Measurements from ENCODE around the gene NTM. TPM values are rescaled to one million over a fixed set of nuclear protein-coding genes. Genes with fewer than 3 reads are reported as not detected.

The NTM gene
- total and polyA plus RNA-seq, 9 donors: 0.16 to 8.5 (median 0.55) TPM; not detected in 3

DNA sequence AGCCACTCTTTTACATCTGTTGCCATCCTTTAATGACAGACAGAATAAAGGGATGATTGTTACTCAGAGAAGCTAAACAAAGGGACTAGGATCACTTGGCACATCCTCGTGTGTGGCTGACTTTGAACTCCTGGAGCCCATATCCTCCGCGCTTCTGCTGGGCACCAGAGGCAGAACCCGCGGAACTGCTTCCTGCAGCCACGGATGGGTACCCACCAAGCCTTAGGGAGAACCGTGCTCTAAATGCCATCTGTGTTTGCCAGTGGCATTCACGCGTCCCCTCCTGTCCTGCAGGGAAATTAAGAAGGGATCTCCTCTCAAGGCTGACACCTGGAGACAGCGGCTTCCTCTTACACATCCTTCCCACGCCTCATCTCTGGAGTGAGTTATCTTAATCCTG lies 294.4 kb downstream of the NTM start:
- no peak for DNase-seq
- Histone ChIP-seq H3K9me3 (no peaks in the 10 kb centered on the region), H3K27me3 (no peaks in the 10 kb centered on the region), H3K4me1 (ENCODE audit: insufficient read depth) (peaks cover 2% of the 10 kb centered on the region), H3K27ac (no peak overlapping the region), H3K36me3 (no peaks in the 10 kb centered on the region), H3K4me3 (no peak overlapping the region)
- intact Hi-C loops (cut with DNase I): loop anchor here in 1 of 4 donors (10.0 kb wide), 2 partner anchors 80 to 200 kb away; no protein-coding TSS in a partner anchor
- WGBS, 3 donors: 95 to 96% (median 95%) methylated on average over 11 of the region's 11 CpGs
- TF ChIP-seq POLR2A (IDR thresholded peaks at IDR 0.05) (no peak), CTCF (IDR thresholded peaks at IDR 0.05) (no peak), EP300 (IDR thresholded peaks at IDR 0.05) (no peak)

GRCh38 chr11:131665344-131665968 lies 295.0 kb downstream of the NTM start:
- TF ChIP-seq CTCF (IDR thresholded peaks at IDR 0.05) (no peak), POLR2A (IDR thresholded peaks at IDR 0.05) (no peak), EP300 (IDR thresholded peaks at IDR 0.05) (no peak)
- intact Hi-C loops (cut with DNase I): loop anchor here in 1 of 4 donors (10.0 kb wide), 2 partner anchors 81 to 201 kb away; no protein-coding TSS in a partner anchor
- Histone ChIP-seq H3K4me1 (ENCODE audit: insufficient read depth) (peaks cover 2% of the 10 kb centered on the region), H3K36me3 (no peaks in the 10 kb centered on the region), H3K4me3 (no peak overlapping the region), H3K9me3 (no peaks in the 10 kb centered on the region), H3K27ac (no peak overlapping the region), H3K27me3 (no peaks in the 10 kb centered on the region)
- 76 to 79% (median 77%) methylated on average over 8 of the region's 8 CpGs for WGBS, 3 donors
- DNase-seq: no peak

DNA sequence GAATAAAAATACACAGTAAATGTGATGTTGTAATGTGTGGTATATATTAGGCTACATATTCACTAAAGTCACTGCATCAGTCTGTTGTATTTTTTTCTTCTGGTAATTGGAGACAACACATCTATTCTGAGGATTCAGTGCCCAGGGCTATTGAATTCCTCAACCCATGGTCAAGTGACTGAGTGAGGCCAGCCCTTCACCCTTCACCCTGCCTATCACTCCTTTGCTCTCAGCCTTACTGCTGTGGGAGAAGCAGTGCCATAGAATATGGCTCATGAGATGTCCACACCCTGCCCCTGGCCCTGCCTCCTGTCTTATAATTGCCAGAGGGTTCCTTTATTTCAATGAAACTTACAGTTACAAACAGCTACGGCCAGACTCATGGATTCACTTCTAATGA lies 295.6 kb downstream of the NTM start:
- TF ChIP-seq CTCF (IDR thresholded peaks at IDR 0.05) (no peak), POLR2A (IDR thresholded peaks at IDR 0.05) (no peak), EP300 (IDR thresholded peaks at IDR 0.05) (no peak)
- DNase-seq: no peak
- Histone ChIP-seq H3K27ac (no peak overlapping the region), H3K9me3 (no peaks in the 10 kb centered on the region), H3K36me3 (no peaks in the 10 kb centered on the region), H3K4me1 (ENCODE audit: insufficient read depth) (peaks cover 2% of the 10 kb centered on the region), H3K4me3 (no peak overlapping the region), H3K27me3 (no peaks in the 10 kb centered on the region)
- intact Hi-C loops (cut with DNase I): loop anchor here in 1 of 4 donors (10.0 kb wide), 2 partner anchors 81 to 201 kb away; no protein-coding TSS in a partner anchor
- WGBS, 3 donors: 79 to 99% (median 96%) methylated on average over 1 of the region's 1 CpG

DNA sequence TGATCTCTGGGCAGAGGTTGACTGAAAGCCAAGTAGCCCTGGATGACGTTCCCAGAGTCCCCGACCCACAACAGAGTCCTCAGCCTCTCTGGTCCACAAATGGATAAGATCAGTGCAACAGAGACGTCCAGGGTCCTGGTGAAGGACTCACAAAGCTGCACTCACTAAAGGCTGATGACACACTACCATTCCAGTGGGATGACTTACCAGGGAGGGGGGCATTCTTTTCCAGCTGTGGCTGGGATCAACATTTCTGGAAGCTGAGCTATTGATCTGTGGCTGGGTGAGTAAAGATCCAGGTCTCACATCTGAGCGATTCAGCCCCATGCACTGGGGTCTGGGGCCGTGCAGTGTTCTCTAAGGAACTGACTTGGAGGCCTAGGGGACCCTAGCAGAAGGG lies 296.2 kb downstream of the NTM start:
- DNase-seq: no peak
- intact Hi-C loops (cut with DNase I): loop anchor here in 1 of 4 donors (10.0 kb wide), 2 partner anchors 82 to 202 kb away; no protein-coding TSS in a partner anchor
- H3K9me3 ChIP-seq: no peaks in the 10 kb centered on the region
- H3K4me3 ChIP-seq: no peak overlapping the region
- no peaks in the 10 kb centered on the region for H3K27me3 ChIP-seq
- no peaks in the 10 kb centered on the region for H3K36me3 ChIP-seq
- whole genome bisulfite sequencing, 3 donors: 85 to 92% (median 88%) methylated on average over 5 of the region's 5 CpGs
- TF ChIP-seq CTCF (IDR thresholded peaks at IDR 0.05) (no peak), EP300 (IDR thresholded peaks at IDR 0.05) (no peak), POLR2A (IDR thresholded peaks at IDR 0.05) (no peak)
- peaks cover 2% of the 10 kb centered on the region for H3K4me1 ChIP-seq (ENCODE audit: insufficient read depth)
- H3K27ac ChIP-seq: no peak overlapping the region
